Inflammatory macrophage treated with lipopolysaccharide for 4 hours (primary cell): ENCODE results near the gene S100A5.

Experiments
- DNase-seq: peaks from one replicate; pipeline ENCODE4 v3.0.0-alpha.2; 2020

S100A5 gene

GRCh38 chr1:153503766-153504165 lies 37.0 kb downstream of the S100A5 start:
- DNase-seq = no peak

- DNase-seq = no peak
Observed at GRCh38 chr1:153498746-153499145, 42.0 kb downstream of the S100A5 start.

GRCh38 chr1:153495536-153495935 lies 45.2 kb downstream of the S100A5 start:
- DNase-seq = no peak

GRCh38 chr1:153494976-153495535 lies 45.7 kb downstream of the S100A5 start:
- peak; percentile 63 for DNase-seq

- no peak for DNase-seq
Observed at GRCh38 chr1:153493343-153493960, 47.3 kb downstream of the S100A5 start.

GRCh38 chr1:153490272-153491051 lies 50.3 kb downstream of the S100A5 start:
- peak; percentile 85 for DNase-seq

- no peak for DNase-seq
Observed at GRCh38 chr1:153488731-153489130, 52.0 kb downstream of the S100A5 start.

- no peak for DNase-seq
Observed at GRCh38 chr1:153487707-153488106, 53.0 kb downstream of the S100A5 start.
